Kidney (tissue), 14 donors: ENCODE measurements around the gene ZBTB7C. TPM values are rescaled to one million over a fixed set of nuclear protein-coding genes. Genes with fewer than 3 reads are reported as not detected.

Source experiments
- DNase-seq, 5 donors: peaks; one replicate each; pipeline ENCODE4 v3.0.0-alpha.2; 2013 to 2020
- FAIRE-seq: peaks from 2 replicates; lab custom pipeline; 2012; peaks lifted over from hg19 to GRCh38; lab: Jason Lieb, UNC
- H3K27ac ChIP-seq, 2 donors: one replicate each; pipeline ENCODE4 v1.7.0; 2013; ENCODE audit warnings: low read depth in 2 of 2, low read length in 2 of 2, inconsistent platforms in 1 of 2
- H3K27me3 ChIP-seq: one replicate; pipeline ENCODE4 v1.7.1; 2013; ENCODE audit warnings: low read length, inconsistent platforms; ENCODE audit not compliant: control insufficient read depth, insufficient read depth
- H3K36me3 ChIP-seq, 3 donors: one replicate each; pipeline versions ENCODE4 v1.7.0 to v1.7.1; 2013; ENCODE audit warnings: low read length in 3 of 3, control low read depth in 1 of 3, inconsistent platforms in 1 of 3; ENCODE audit not compliant: insufficient read depth in 3 of 3, control insufficient read depth in 2 of 3
- H3K4me1 ChIP-seq, 3 donors: one replicate each; pipeline versions ENCODE4 v1.7.0 to v1.7.1; 2013; ENCODE audit warnings: low read length in 3 of 3, inconsistent platforms in 1 of 3, low read depth in 1 of 3; ENCODE audit not compliant: control insufficient read depth in 2 of 3, insufficient read depth in 2 of 3
- H3K4me3 ChIP-seq, 3 donors: one replicate each; pipeline versions ENCODE4 v1.7.0 to v1.8.1; 2013; ENCODE audit warnings: low read length in 3 of 3, control low read depth in 1 of 3, inconsistent platforms in 1 of 3
- H3K9ac ChIP-seq, 3 donors: one replicate each; pipeline versions ENCODE4 v1.7.0 to v1.7.1; 2013; ENCODE audit warnings: low read length in 3 of 3, control low read depth in 1 of 3, inconsistent platforms in 1 of 3
- H3K9me3 ChIP-seq, 3 donors: one replicate each; pipeline versions ENCODE4 v1.7.0 to v1.7.1; 2013; ENCODE audit warnings: low read length in 3 of 3, control low read depth in 1 of 3, inconsistent platforms in 1 of 3; ENCODE audit not compliant: control insufficient read depth in 2 of 3, insufficient read depth in 1 of 3
- CTCF ChIP-seq: IDR thresholded peaks from 3 replicates; pipeline ENCODE4 v1.5.1; 2012; ENCODE audit warnings: mild to moderate bottlenecking, moderate library complexity, borderline replicate concordance; ENCODE audit not compliant: insufficient read depth; ENCODE audit errors: extremely low read depth
- intact Hi-C: fragments of 100-400 bp; cut with DNase I; formaldehyde crosslinking; loops from one replicate; pipeline ENCODE4 v1.11.1; 2022
- polyA plus RNA-seq: library from polyadenylated mRNA; stranded (reverse); fragments of 350-450 nt; fragmentation: Illumina TruSeq; extraction: RNeasy Lipid Tissue Mini Kit (QIAGEN cat#74804); gene quantifications from one replicate; pipeline ENCODE4 v1.2.3, GENCODE V29; 2014; ENCODE audit warnings: low read depth, low replicate concordance; ENCODE audit not compliant: insufficient read depth
- total RNA-seq: library from RNA; stranded (reverse); fragmentation: NEBNext Ultra II Directional; extraction: Animal tissue kit (Norgen Biotek cat#: 25700); gene quantifications from one replicate; pipeline ENCODE4 v1.2.1, GENCODE V29; 2021
- donor health status: control.
- donor health status: control.
- donor health status: control.
- donor health status: control.
- donor health status: control.
- donor health status: DM: yes; HTN: yes; CAD: no.
- donor health status: Normal renal cell carcinoma (clear cell type).

Gene ZBTB7C
- total and polyA plus RNA-seq, 2 donors from 2014 or later = 1.8 to 13.8 TPM

DNA sequence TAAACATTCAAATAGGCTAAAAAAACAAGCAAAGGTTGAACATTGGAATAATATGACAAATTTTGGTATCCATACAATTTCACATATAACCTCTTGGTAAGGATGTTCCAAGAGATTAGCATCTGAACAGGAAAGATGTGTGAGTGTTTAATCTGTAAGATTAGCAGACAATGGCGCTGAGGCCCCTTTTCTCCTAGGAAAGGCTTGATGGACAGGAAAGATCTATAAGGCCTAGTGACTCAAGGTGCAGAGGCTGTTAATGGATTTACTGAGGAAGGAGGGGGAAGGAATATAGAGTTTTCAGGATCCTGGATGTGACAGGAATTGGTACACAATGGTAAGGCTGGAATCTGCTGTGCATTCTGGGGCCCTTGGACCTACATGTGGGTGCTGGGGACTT, 430.6 kb downstream of the ZBTB7C start:
- Histone ChIP-seq H3K9me3 (no peaks in the 10 kb centered on the region), H3K36me3 (no peaks in the 10 kb centered on the region), H3K9ac (no peak overlapping the region), H3K27ac (no peak overlapping the region), H3K27me3 (no peaks in the 10 kb centered on the region), H3K4me3 (no peak overlapping the region), H3K4me1 (no peaks in the 10 kb centered on the region)
- TF ChIP-seq CTCF = no peak
- DNase-seq = no peak
- intact Hi-C loops = no loop called here
- FAIRE-seq = no peak

GRCh38 chr18:47978141-47978540, 431.0 kb downstream of the ZBTB7C start:
- Histone ChIP-seq H3K36me3 (no peaks in the 10 kb centered on the region), H3K27ac (no peak overlapping the region), H3K4me3 (no peak overlapping the region), H3K9ac (no peak overlapping the region), H3K4me1 (no peaks in the 10 kb centered on the region), H3K27me3 (no peaks in the 10 kb centered on the region), H3K9me3 (no peaks in the 10 kb centered on the region)
- intact Hi-C loops = no loop called here
- no peak for FAIRE-seq
- no peak for TF ChIP-seq CTCF
- no peak for DNase-seq

Other genes starting within 250 kb of the ZBTB7C start
- gene CTIF, start 129.6 kb upstream of the ZBTB7C start, total RNA-seq = 37.3 TPM
- gene CTIF, start 129.6 kb upstream of the ZBTB7C start, polyA plus RNA-seq = 41.9 TPM